Measurements from ENCODE around the gene ZC3H12A.

Gene ZC3H12A

GRCh38 chr1:37478890-37479254 is 4.5 kb downstream of the ZC3H12A start:
- no peak for DNase-seq (ENCODE audit: low read depth in 2 of 2)

GRCh38 chr1:37479255-37480124 is 5.1 kb downstream of the ZC3H12A start:
- DNase-seq (ENCODE audit: low read depth in 2 of 2) = peak; percentile 68

- no peak for DNase-seq (ENCODE audit: low read depth in 2 of 2)
Measured at GRCh38 chr1:37480125-37480466, 5.7 kb downstream of the ZC3H12A start.

- DNase-seq (ENCODE audit: low read depth in 2 of 2) = no peak
Measured at GRCh38 chr1:37480581-37481288, 6.4 kb downstream of the ZC3H12A start.

- DNase-seq (ENCODE audit: low read depth in 2 of 2) = no peak
Measured at GRCh38 chr1:37481289-37482003, 7.1 kb downstream of the ZC3H12A start.

GRCh38 chr1:37482004-37482785 is 7.8 kb downstream of the ZC3H12A start:
- DNase-seq (ENCODE audit: low read depth in 2 of 2) = no peak

- no peak for DNase-seq (ENCODE audit: low read depth in 2 of 2)
Measured at GRCh38 chr1:37482796-37483744, 8.7 kb downstream of the ZC3H12A start.

- DNase-seq (ENCODE audit: low read depth in 2 of 2) = no peak
Measured at GRCh38 chr1:37483785-37484184, 9.4 kb downstream of the ZC3H12A start.

- DNase-seq (ENCODE audit: low read depth in 2 of 2) = no peak
Measured at GRCh38 chr1:37484325-37485051, 10.1 kb downstream of the ZC3H12A start.

- DNase-seq (ENCODE audit: low read depth in 2 of 2) = no peak
Measured at GRCh38 chr1:37485902-37486679, 11.7 kb downstream of the ZC3H12A start.

GRCh38 chr1:37486680-37487618 is 12.6 kb downstream of the ZC3H12A start:
- DNase-seq (ENCODE audit: low read depth in 2 of 2) = peak in 1 of 2 donors; percentile 78

GRCh38 chr1:37487619-37487984 is 13.2 kb downstream of the ZC3H12A start:
- no peak for DNase-seq (ENCODE audit: low read depth in 2 of 2)

GRCh38 chr1:37493336-37494098 is 19.1 kb downstream of the ZC3H12A start:
- DNase-seq (ENCODE audit: low read depth in 2 of 2) = no peak

GRCh38 chr1:37495875-37496274 is 21.5 kb downstream of the ZC3H12A start:
- DNase-seq (ENCODE audit: low read depth in 2 of 2) = no peak

- no peak for DNase-seq (ENCODE audit: low read depth in 2 of 2)
Measured at GRCh38 chr1:37497832-37498231, 23.5 kb downstream of the ZC3H12A start.

GRCh38 chr1:37498872-37499617 is 24.7 kb downstream of the ZC3H12A start:
- no peak for DNase-seq (ENCODE audit: low read depth in 2 of 2)

GRCh38 chr1:37501661-37502060 is 27.3 kb downstream of the ZC3H12A start:
- DNase-seq (ENCODE audit: low read depth in 2 of 2) = no peak

Data from stimulated activated CD8-positive, alpha-beta memory T cell treated with anti-CD3 and anti-CD28 coated beads, Interleukin-7, amount 100 ng/mL, for 1 hour (primary cell).